Ascending aorta (tissue), 2 donors: ENCODE results near the gene LTBR. TPM values are rescaled to one million over a fixed set of nuclear protein-coding genes. Genes with fewer than 3 reads are reported as not detected.
"Not testable (repeated sequence)": the region's sequence is repeated elsewhere in the genome, so short reads cannot be mapped to it uniquely, and the experiment has no call there.

Experiments used
- DNase-seq, 2 donors: peaks; one replicate each; pipeline ENCODE4 v3.0.0-alpha.2; 2019; ENCODE audit warnings: low spot score in 2 of 2
- H3K27ac ChIP-seq, 2 donors: fragments of 200-600 bp; sonication (generic); one replicate each; pipeline ENCODE4 v1.5.1; 2016 to 2017; ENCODE audit warnings: mild to moderate bottlenecking in 1 of 2
- H3K27me3 ChIP-seq: fragments of 200-600 bp; sonication (generic); one replicate; pipeline ENCODE4 v1.5.1; 2017
- H3K36me3 ChIP-seq, 2 donors: fragments of 200-600 bp; sonication (generic); one replicate each; pipeline ENCODE4 v1.5.1; 2016
- H3K4me1 ChIP-seq, 2 donors: fragments of 200-600 bp; sonication (generic); one replicate each; pipeline ENCODE4 v1.5.1; 2016 to 2017; ENCODE audit warnings: mild to moderate bottlenecking in 1 of 2
- H3K4me3 ChIP-seq, 2 donors: fragments of 200-600 bp; sonication (generic); one replicate each; pipeline ENCODE4 v1.5.1; 2016 to 2017; ENCODE audit warnings: mild to moderate bottlenecking in 1 of 2
- H3K9me3 ChIP-seq, 2 donors: fragments of 200-600 bp; sonication (generic); one replicate each; pipeline ENCODE4 v1.5.1; 2016
- CTCF ChIP-seq, 3 experiments: fragments of 200-600 bp in 2 of 3; fragments of 450-650 bp in 1 of 3; sonication (generic) in 2 of 3; IDR thresholded peaks; one replicate each; pipeline ENCODE4 v1.5.1; 2016 to 2019; ENCODE audit warnings: antibody characterized with exemption in 3 of 3, mild to moderate bottlenecking in 1 of 3, moderate library complexity in 1 of 3
- intact Hi-C: fragments of 100-400 bp; cut with DNase I; formaldehyde crosslinking; loops from one replicate; pipeline ENCODE4 v1.15.1; 2023
- total RNA-seq: library from RNA; depleted of rRNA; stranded (reverse); fragments of >200 nt; gene quantifications from one replicate; pipeline ENCODE4 v1.1.0, GENCODE V29; 2016

LTBR gene
- total RNA-seq, 1 donor from 2014 or later, result 284 TPM

- Histone ChIP-seq H3K4me1 (peaks cover 24 to 45% of the 10 kb centered on the region in 2 donors), H3K27me3 (no peaks in the 10 kb centered on the region), H3K36me3 (peaks cover 35 to 37% of the 10 kb centered on the region in 2 donors), H3K4me3 (peak overlapping the region; percentile 90 to 93), H3K27ac (peak overlapping the region; percentile 97 to 98), H3K9me3 (no peaks in the 10 kb centered on the region)
- intact Hi-C loops, result loop anchor here (1.0 to 5.0 kb wide), 6 partner anchors 9 to 199 kb away; partner anchors contain the start of genes GAPDH, LTBR and VAMP1
- no peak for TF ChIP-seq CTCF (IDR thresholded peaks at IDR 0.05)
- DNase-seq, result peak; percentile 87 to 97
These were observed 47.7 kb upstream of the LTBR start for GRCh38 chr12:6336079-6336888.

- Histone ChIP-seq H3K4me3 (peak overlapping the region; percentile 90 to 93), H3K27me3 (no peaks in the 10 kb centered on the region), H3K4me1 (peaks cover 24 to 45% of the 10 kb centered on the region in 2 donors), H3K9me3 (no peaks in the 10 kb centered on the region), H3K36me3 (peaks cover 27 to 29% of the 10 kb centered on the region in 2 donors), H3K27ac (peak overlapping the region; percentile 97 to 98)
- intact Hi-C loops, result loop anchor here (1.0 to 5.0 kb wide), 6 partner anchors 8 to 198 kb away; partner anchors contain the start of genes GAPDH, LTBR and VAMP1
- DNase-seq, result no peak
- TF ChIP-seq CTCF (IDR thresholded peaks at IDR 0.05), result no peak
These were observed 46.8 kb upstream of the LTBR start for GRCh38 chr12:6336889-6337853.

DNA sequence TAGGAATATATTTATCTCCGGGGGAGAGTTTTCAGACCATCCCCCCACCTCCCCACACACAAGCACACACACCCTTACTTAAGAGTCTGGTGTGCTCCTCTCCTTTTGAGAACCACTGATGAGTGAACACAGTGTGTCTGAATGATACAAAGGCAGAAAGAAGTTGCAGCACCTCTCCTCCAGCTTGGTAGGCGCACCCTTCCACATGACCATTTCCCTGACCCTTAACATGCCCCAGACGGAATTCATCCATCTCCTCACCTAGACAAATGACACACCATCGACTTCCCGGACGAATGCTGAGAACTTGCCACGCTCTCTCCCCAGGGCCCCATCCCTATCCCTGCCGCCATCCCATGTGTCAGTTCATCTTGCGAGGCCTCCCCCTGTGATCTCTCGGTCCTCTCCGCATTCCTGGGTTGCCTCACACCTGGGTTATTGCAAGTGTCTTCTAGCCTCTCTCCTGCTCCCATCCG is 46.0 kb upstream of the LTBR start:
- intact Hi-C loops, result loop anchor here (2.0 to 5.0 kb wide), 3 partner anchors 111 to 197 kb away; partner anchors contain the start of genes GAPDH and VAMP1
- Histone ChIP-seq H3K27me3 (no peaks in the 10 kb centered on the region), H3K36me3 (peaks cover 18 to 20% of the 10 kb centered on the region in 2 donors), H3K9me3 (no peaks in the 10 kb centered on the region), H3K4me3 (peak overlapping the region; percentile 90 to 93), H3K27ac (peak overlapping the region; percentile 97 to 98), H3K4me1 (peaks cover 30 to 53% of the 10 kb centered on the region in 2 donors)
- no peak for DNase-seq
- no peak for TF ChIP-seq CTCF (IDR thresholded peaks at IDR 0.05)

DNA sequence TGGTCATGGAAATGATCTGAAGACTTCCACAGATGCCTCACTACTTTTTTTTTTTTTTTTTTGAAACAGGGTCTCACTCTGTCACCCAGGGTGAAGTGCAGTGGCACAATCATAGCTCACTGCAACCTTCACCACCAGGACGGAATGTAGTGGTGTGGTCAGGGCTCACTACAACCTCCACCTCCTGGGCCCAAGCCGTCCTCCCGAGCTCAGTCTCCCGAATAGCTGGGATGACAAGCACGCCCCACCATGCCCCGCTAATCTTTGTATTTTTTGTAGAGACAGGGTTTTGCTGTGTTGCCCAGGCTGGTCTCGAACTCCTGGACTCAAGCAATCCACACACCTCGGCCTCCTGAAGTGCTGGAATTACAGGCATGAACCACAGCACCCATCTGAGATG is 45.4 kb upstream of the LTBR start:
- not testable (repeated sequence) for DNase-seq, H3K9me3 ChIP-seq, H3K27me3 ChIP-seq
- H3K36me3 ChIP-seq, result peaks cover 13 to 15% of the 10 kb centered on the region in 2 donors
- peaks cover 30 to 56% of the 10 kb centered on the region in 2 donors for H3K4me1 ChIP-seq
- intact Hi-C loops, result loop anchor here (5.0 kb wide), 2 partner anchors 111 to 134 kb away; partner anchors contain the start of gene VAMP1
- peak overlapping the region; percentile 90 to 93 for H3K4me3 ChIP-seq
- peak overlapping the region; percentile 97 to 98 for H3K27ac ChIP-seq

DNA sequence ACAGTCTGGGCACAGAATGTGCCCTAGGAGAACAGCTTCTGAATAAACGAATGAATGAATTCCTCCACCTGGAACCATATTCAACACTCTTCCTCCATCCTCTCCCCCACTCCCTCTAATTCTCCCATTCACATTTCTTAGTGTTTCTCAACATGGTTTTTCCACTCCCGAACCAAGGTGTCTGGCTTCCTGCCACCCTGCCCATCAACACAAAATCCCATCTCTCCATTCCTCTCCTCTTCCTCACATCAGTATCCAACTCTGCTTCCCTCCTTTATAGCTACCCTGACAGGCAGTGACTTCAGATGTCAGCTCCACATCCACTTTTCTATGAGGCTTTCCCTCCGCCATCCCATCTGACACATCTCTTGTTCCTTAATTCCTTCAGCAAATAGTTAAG is 45.0 kb upstream of the LTBR start:
- Histone ChIP-seq H3K9me3 (no peaks in the 10 kb centered on the region), H3K36me3 (peaks cover 9 to 11% of the 10 kb centered on the region in 2 donors), H3K4me1 (peaks cover 27 to 56% of the 10 kb centered on the region in 2 donors), H3K27ac (peak overlapping the region; percentile 97 to 98), H3K27me3 (no peaks in the 10 kb centered on the region), H3K4me3 (peak overlapping the region; percentile 90 to 93)
- intact Hi-C loops, result loop anchor here (5.0 kb wide), 2 partner anchors 112 to 133 kb away; partner anchors contain the start of gene VAMP1
- no peak for DNase-seq
- TF ChIP-seq CTCF (IDR thresholded peaks at IDR 0.05), result no peak
